ENCODE results near the gene MED12L. TPM values are rescaled to one million over a fixed set of nuclear protein-coding genes. Genes with fewer than 3 reads are reported as not detected.

The MED12L gene
- total RNA-seq, 1 experiment from 2014 or later = 6.4 TPM

- H3K9ac ChIP-seq (ENCODE audit: low read length) = no peak overlapping the region
- ChIA-PET CTCF (no interaction called here), RAD21 (ENCODE audit: low non-redundant PET in 1 of 2, low total read pairs in 2 of 2, uncharacterized antibody in 2 of 2, unreplicated experiment in 2 of 2) (no interaction called here), POLR2A (no interaction called here)
- no peaks in the 10 kb centered on the region for H4K20me1 ChIP-seq (ENCODE audit: insufficient read depth)
- H3K27me3 ChIP-seq (ENCODE audit: insufficient read depth, low read length) = no peaks in the 10 kb centered on the region
- H3K9me3 ChIP-seq (ENCODE audit: control insufficient read depth in 1 of 2, insufficient read depth in 1 of 2, low read depth in 1 of 2, low read length in 2 of 2) = no peaks in the 10 kb centered on the region; a peak in 1 of 4 replicates
- intact Hi-C loops (cut with micrococcal nuclease) = no loop called here
- BruUV-seq (replicated peaks) = no TSS peak
- H3K9me2 ChIP-seq (ENCODE audit: insufficient read depth) = no peaks in the 10 kb centered on the region
- no peak overlapping the region for H3K27ac ChIP-seq (ENCODE audit: low read depth, low read length)
- H3K4me2 ChIP-seq (ENCODE audit: low read length) = no peak overlapping the region
- DNase-seq (ENCODE audit: low read depth, low spot score) (no peak), ATAC-seq (no peak)
- no peaks in the 10 kb centered on the region for H3K4me1 ChIP-seq (ENCODE audit: control insufficient read depth in 1 of 2, insufficient read depth in 2 of 2, low read length in 2 of 2)
- H2AFZ ChIP-seq (ENCODE audit: low read depth, low read length, poor library complexity, severe bottlenecking) = no peak overlapping the region
- TF ChIP-seq CTCF (IDR thresholded peaks at IDR 0.05 in 2 of 3, conservative IDR thresholded peaks at IDR 0.05 in 1 of 3; ENCODE audit: borderline replicate concordance in 1 of 3, insufficient read depth in 1 of 3, low read depth in 2 of 3, low read length in 2 of 3) = no peak
- TF ChIP-seq, protein P1, sequence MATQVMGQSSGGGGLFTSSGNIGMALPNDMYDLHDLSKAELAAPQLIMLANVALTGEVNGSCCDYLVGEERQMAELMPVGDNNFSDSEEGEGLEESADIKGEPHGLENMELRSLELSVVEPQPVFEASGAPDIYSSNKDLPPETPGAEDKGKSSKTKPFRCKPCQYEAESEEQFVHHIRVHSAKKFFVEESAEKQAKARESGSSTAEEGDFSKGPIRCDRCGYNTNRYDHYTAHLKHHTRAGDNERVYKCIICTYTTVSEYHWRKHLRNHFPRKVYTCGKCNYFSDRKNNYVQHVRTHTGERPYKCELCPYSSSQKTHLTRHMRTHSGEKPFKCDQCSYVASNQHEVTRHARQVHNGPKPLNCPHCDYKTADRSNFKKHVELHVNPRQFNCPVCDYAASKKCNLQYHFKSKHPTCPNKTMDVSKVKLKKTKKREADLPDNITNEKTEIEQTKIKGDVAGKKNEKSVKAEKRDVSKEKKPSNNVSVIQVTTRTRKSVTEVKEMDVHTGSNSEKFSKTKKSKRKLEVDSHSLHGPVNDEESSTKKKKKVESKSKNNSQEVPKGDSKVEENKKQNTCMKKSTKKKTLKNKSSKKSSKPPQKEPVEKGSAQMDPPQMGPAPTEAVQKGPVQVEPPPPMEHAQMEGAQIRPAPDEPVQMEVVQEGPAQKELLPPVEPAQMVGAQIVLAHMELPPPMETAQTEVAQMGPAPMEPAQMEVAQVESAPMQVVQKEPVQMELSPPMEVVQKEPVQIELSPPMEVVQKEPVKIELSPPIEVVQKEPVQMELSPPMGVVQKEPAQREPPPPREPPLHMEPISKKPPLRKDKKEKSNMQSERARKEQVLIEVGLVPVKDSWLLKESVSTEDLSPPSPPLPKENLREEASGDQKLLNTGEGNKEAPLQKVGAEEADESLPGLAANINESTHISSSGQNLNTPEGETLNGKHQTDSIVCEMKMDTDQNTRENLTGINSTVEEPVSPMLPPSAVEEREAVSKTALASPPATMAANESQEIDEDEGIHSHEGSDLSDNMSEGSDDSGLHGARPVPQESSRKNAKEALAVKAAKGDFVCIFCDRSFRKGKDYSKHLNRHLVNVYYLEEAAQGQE (IDR thresholded peaks at IDR 0.05; ENCODE audit: low read depth) = no peak
- TF ChIP-seq SP1 (IDR thresholded peaks at IDR 0.05; ENCODE audit: low read depth) = no peak
- TF ChIP-seq SRF (IDR thresholded peaks at IDR 0.05; ENCODE audit: low read depth) = no peak
- TF ChIP-seq EZH2phosphoT487 (IDR thresholded peaks at IDR 0.05; ENCODE audit: borderline replicate concordance) = no peak
- TF ChIP-seq RAD21 (IDR thresholded peaks at IDR 0.05; ENCODE audit: low read depth) = no peak
- no peak for TF ChIP-seq TCF7L2 (IDR thresholded peaks at IDR 0.05; ENCODE audit: borderline replicate concordance, extremely low read depth, insufficient read depth, insufficient read length)
- no peak for TF ChIP-seq ZFX (IDR thresholded peaks at IDR 0.05)
- H3K36me3 ChIP-seq (ENCODE audit: control insufficient read depth in 1 of 2, insufficient read depth in 2 of 2, low read length in 2 of 2) = no peaks in the 10 kb centered on the region
- no peaks in the 10 kb centered on the region for H3K79me2 ChIP-seq (ENCODE audit: insufficient read depth, low read length)
- no peak overlapping the region for H3K4me3 ChIP-seq (replicated peaks in 1 of 2; ENCODE audit: low read depth in 1 of 2, low read length in 2 of 2)
Measured at GRCh38 chr3:151052346-151052745, 33.1 kb upstream of the MED12L start.
